Measurements from ENCODE around the gene SRGAP3. TPM values are rescaled to one million over a fixed set of nuclear protein-coding genes. Genes with fewer than 3 reads are reported as not detected.

The SRGAP3 gene
- total and polyA plus RNA-seq, 2 donors (not counting 1 experiment from before 2014, with no cell fraction given): 0.92 to 12.4 TPM

- Histone ChIP-seq H3K9ac (ENCODE audit: insufficient read depth, low read length) (no peak overlapping the region), H3K27me3 (ENCODE audit: control insufficient read depth, insufficient read depth, low read length) (no peaks in the 10 kb centered on the region), H3K27ac (ENCODE audit: insufficient read depth, low read length) (no peak overlapping the region), H3K9me3 (ENCODE audit: control insufficient read depth, insufficient read depth, low read depth, low read length) (no peaks in the 10 kb centered on the region), H3K79me2 (ENCODE audit: control insufficient read depth, insufficient read depth, low read length) (no peaks in the 10 kb centered on the region), H2AFZ (ENCODE audit: low read length) (no peak overlapping the region), H3K36me3 (ENCODE audit: control insufficient read depth, insufficient read depth, low read length) (no peaks in the 10 kb centered on the region), H3K4me1 (ENCODE audit: control insufficient read depth, extremely low read depth, insufficient read depth, low read length) (no peaks in the 10 kb centered on the region), H4K20me1 (ENCODE audit: control insufficient read depth, extremely low read depth, insufficient read depth, low read length) (no peaks in the 10 kb centered on the region), H3K4me2 (ENCODE audit: extremely low read depth, insufficient read depth, low read length) (no peak overlapping the region), H3K4me3 (replicated peaks in 1 of 4; ENCODE audit: control extremely low read depth in 1 of 4, insufficient read depth in 1 of 4, low read depth in 3 of 4, low read length in 4 of 4) (no peak overlapping the region)
- DNase-seq (ENCODE audit: low read depth in 2 of 2): no peak
- TF ChIP-seq EZH2 (IDR thresholded peaks at IDR 0.05; ENCODE audit: low read length, missing control alignments) (no peak), CTCF (conservative IDR thresholded peaks at IDR 0.05 in 1 of 2, IDR thresholded peaks at IDR 0.05 in 1 of 2; ENCODE audit: low read depth in 1 of 2, low read length in 2 of 2) (no peak)
These were observed 69.4 kb downstream of the SRGAP3 start for GRCh38 chr3:9179826-9180763.

- no peaks in the 10 kb centered on the region for H3K79me2 ChIP-seq (ENCODE audit: control insufficient read depth, insufficient read depth, low read length)
These were observed 70.7 kb downstream of the SRGAP3 start for GRCh38 chr3:9178697-9179096.

More at GRCh38 chr3:9178697-9179096, 70.7 kb downstream of the SRGAP3 start:
- no peak overlapping the region for H3K27ac ChIP-seq (ENCODE audit: insufficient read depth, low read length)
- no peaks in the 10 kb centered on the region for H3K4me1 ChIP-seq (ENCODE audit: control insufficient read depth, extremely low read depth, insufficient read depth, low read length)
- TF ChIP-seq CTCF (conservative IDR thresholded peaks at IDR 0.05 in 1 of 2, IDR thresholded peaks at IDR 0.05 in 1 of 2; ENCODE audit: low read depth in 1 of 2, low read length in 2 of 2) (no peak), EZH2 (IDR thresholded peaks at IDR 0.05; ENCODE audit: low read length, missing control alignments) (no peak)
- no peaks in the 10 kb centered on the region for H4K20me1 ChIP-seq (ENCODE audit: control insufficient read depth, extremely low read depth, insufficient read depth, low read length)
- no peaks in the 10 kb centered on the region for H3K27me3 ChIP-seq (ENCODE audit: control insufficient read depth, insufficient read depth, low read length)
- H3K9ac ChIP-seq (ENCODE audit: insufficient read depth, low read length): no peak overlapping the region
- no peak for DNase-seq (ENCODE audit: low read depth in 2 of 2)
- no peak overlapping the region for H2AFZ ChIP-seq (ENCODE audit: low read length)
- H3K4me2 ChIP-seq (ENCODE audit: extremely low read depth, insufficient read depth, low read length): no peak overlapping the region
- H3K4me3 ChIP-seq (replicated peaks in 1 of 4; ENCODE audit: control extremely low read depth in 1 of 4, insufficient read depth in 1 of 4, low read depth in 3 of 4, low read length in 4 of 4): no peak overlapping the region
- H3K36me3 ChIP-seq (ENCODE audit: control insufficient read depth, insufficient read depth, low read length): no peaks in the 10 kb centered on the region
- H3K9me3 ChIP-seq (ENCODE audit: control insufficient read depth, insufficient read depth, low read depth, low read length): no peaks in the 10 kb centered on the region
